ENCODE data around the gene HOXC4. TPM values are rescaled to one million over a fixed set of nuclear protein-coding genes. Genes with fewer than 3 reads are reported as not detected.
"Not testable (repeated sequence)": the region's sequence is repeated elsewhere in the genome, so short reads cannot be mapped to it uniquely, and the experiment has no call there.

Gene HOXC4
- polyA plus RNA-seq, 4 donors, result 0.54 to 8.2 (median 1.1) TPM; not detected in 1

GRCh38 chr12:54089465-54089864 lies 35.8 kb downstream of the HOXC4 start:
- H3K36me3 ChIP-seq (ENCODE audit: control insufficient read depth in 3 of 3, insufficient read depth in 2 of 3, low read depth in 1 of 3, low read length in 3 of 3); H3K4me1 ChIP-seq (ENCODE audit: control insufficient read depth in 3 of 3, insufficient read depth in 2 of 3, low read depth in 1 of 3, low read length in 2 of 3); FAIRE-seq; H3K27me3 ChIP-seq (ENCODE audit: control insufficient read depth in 3 of 3, insufficient read depth in 3 of 3, low read length in 3 of 3); H3K27ac ChIP-seq (ENCODE audit: low read depth in 1 of 3, low read length in 2 of 3); H3K4me3 ChIP-seq (ENCODE audit: low read depth in 1 of 3, low read length in 3 of 3); H3K9me3 ChIP-seq (ENCODE audit: control insufficient read depth in 2 of 2, insufficient read depth in 1 of 2, low read depth in 1 of 2, low read length in 1 of 2); DNase-seq: not testable (repeated sequence)
- 90 to 98% (median 93%) methylated on average over 6 of the region's 6 CpGs for WGBS, 3 donors

GRCh38 chr12:54090312-54090711 lies 36.7 kb downstream of the HOXC4 start:
- not testable (repeated sequence) for H3K9me3 ChIP-seq (ENCODE audit: control insufficient read depth in 2 of 2, insufficient read depth in 1 of 2, low read depth in 1 of 2, low read length in 1 of 2); DNase-seq; H3K4me1 ChIP-seq (ENCODE audit: control insufficient read depth in 3 of 3, insufficient read depth in 2 of 3, low read depth in 1 of 3, low read length in 2 of 3); H3K27ac ChIP-seq (ENCODE audit: low read depth in 1 of 3, low read length in 2 of 3); H3K36me3 ChIP-seq (ENCODE audit: control insufficient read depth in 3 of 3, insufficient read depth in 2 of 3, low read depth in 1 of 3, low read length in 3 of 3); FAIRE-seq; H3K27me3 ChIP-seq (ENCODE audit: control insufficient read depth in 3 of 3, insufficient read depth in 3 of 3, low read length in 3 of 3)
- H3K4me3 ChIP-seq (ENCODE audit: low read depth in 1 of 3, low read length in 3 of 3), result peak overlapping the region in 2 of 3 donors; percentile 15 to 19
- WGBS, 3 donors, result 1 to 4% (median 3%) methylated on average over 33 to 37 of the region's 37 CpGs

- H3K4me1 ChIP-seq (ENCODE audit: control insufficient read depth in 3 of 3, insufficient read depth in 2 of 3, low read depth in 1 of 3, low read length in 2 of 3); H3K27me3 ChIP-seq (ENCODE audit: control insufficient read depth in 3 of 3, insufficient read depth in 3 of 3, low read length in 3 of 3); H3K9me3 ChIP-seq (ENCODE audit: control insufficient read depth in 2 of 2, insufficient read depth in 1 of 2, low read depth in 1 of 2, low read length in 1 of 2); DNase-seq; H3K36me3 ChIP-seq (ENCODE audit: control insufficient read depth in 3 of 3, insufficient read depth in 2 of 3, low read depth in 1 of 3, low read length in 3 of 3); H3K4me3 ChIP-seq (ENCODE audit: low read depth in 1 of 3, low read length in 3 of 3); H3K27ac ChIP-seq (ENCODE audit: low read depth in 1 of 3, low read length in 2 of 3); FAIRE-seq: not testable (repeated sequence)
- 49 to 77% (median 65%) methylated on average over 2 of the region's 2 CpGs for WGBS, 3 donors
Measured at GRCh38 chr12:54092943-54093342, 39.3 kb downstream of the HOXC4 start.

GRCh38 chr12:54095928-54096327 lies 42.3 kb downstream of the HOXC4 start:
- not testable (repeated sequence) for DNase-seq; H3K4me1 ChIP-seq (ENCODE audit: control insufficient read depth in 3 of 3, insufficient read depth in 2 of 3, low read depth in 1 of 3, low read length in 2 of 3); H3K36me3 ChIP-seq (ENCODE audit: control insufficient read depth in 3 of 3, insufficient read depth in 2 of 3, low read depth in 1 of 3, low read length in 3 of 3); FAIRE-seq; H3K27me3 ChIP-seq (ENCODE audit: control insufficient read depth in 3 of 3, insufficient read depth in 3 of 3, low read length in 3 of 3); H3K27ac ChIP-seq (ENCODE audit: low read depth in 1 of 3, low read length in 2 of 3); H3K4me3 ChIP-seq (ENCODE audit: low read depth in 1 of 3, low read length in 3 of 3); H3K9me3 ChIP-seq (ENCODE audit: control insufficient read depth in 2 of 2, insufficient read depth in 1 of 2, low read depth in 1 of 2, low read length in 1 of 2)
- 66 to 73% (median 70%) methylated on average over 5 of the region's 5 CpGs for WGBS, 3 donors

GRCh38 chr12:54098644-54099043 lies 45.0 kb downstream of the HOXC4 start:
- FAIRE-seq; H3K27ac ChIP-seq (ENCODE audit: low read depth in 1 of 3, low read length in 2 of 3); H3K27me3 ChIP-seq (ENCODE audit: control insufficient read depth in 3 of 3, insufficient read depth in 3 of 3, low read length in 3 of 3); H3K4me3 ChIP-seq (ENCODE audit: low read depth in 1 of 3, low read length in 3 of 3); DNase-seq; H3K4me1 ChIP-seq (ENCODE audit: control insufficient read depth in 3 of 3, insufficient read depth in 2 of 3, low read depth in 1 of 3, low read length in 2 of 3); H3K9me3 ChIP-seq (ENCODE audit: control insufficient read depth in 2 of 2, insufficient read depth in 1 of 2, low read depth in 1 of 2, low read length in 1 of 2); H3K36me3 ChIP-seq (ENCODE audit: control insufficient read depth in 3 of 3, insufficient read depth in 2 of 3, low read depth in 1 of 3, low read length in 3 of 3): not testable (repeated sequence)
- 88 to 89% (median 88%) methylated on average over 2 of the region's 2 CpGs for WGBS, 3 donors

GRCh38 chr12:54100588-54100987 lies 47.0 kb downstream of the HOXC4 start:
- not testable (repeated sequence) for H3K27me3 ChIP-seq (ENCODE audit: control insufficient read depth in 3 of 3, insufficient read depth in 3 of 3, low read length in 3 of 3); H3K4me1 ChIP-seq (ENCODE audit: control insufficient read depth in 3 of 3, insufficient read depth in 2 of 3, low read depth in 1 of 3, low read length in 2 of 3); FAIRE-seq; H3K9me3 ChIP-seq (ENCODE audit: control insufficient read depth in 2 of 2, insufficient read depth in 1 of 2, low read depth in 1 of 2, low read length in 1 of 2); DNase-seq; H3K4me3 ChIP-seq (ENCODE audit: low read depth in 1 of 3, low read length in 3 of 3); H3K27ac ChIP-seq (ENCODE audit: low read depth in 1 of 3, low read length in 2 of 3); H3K36me3 ChIP-seq (ENCODE audit: control insufficient read depth in 3 of 3, insufficient read depth in 2 of 3, low read depth in 1 of 3, low read length in 3 of 3)
- WGBS, 3 donors, result 21 to 62% (median 46%) methylated on average over 6 of the region's 6 CpGs

- not testable (repeated sequence) for H3K4me3 ChIP-seq (ENCODE audit: low read depth in 1 of 3, low read length in 3 of 3); H3K4me1 ChIP-seq (ENCODE audit: control insufficient read depth in 3 of 3, insufficient read depth in 2 of 3, low read depth in 1 of 3, low read length in 2 of 3); H3K27ac ChIP-seq (ENCODE audit: low read depth in 1 of 3, low read length in 2 of 3); DNase-seq; H3K36me3 ChIP-seq (ENCODE audit: control insufficient read depth in 3 of 3, insufficient read depth in 2 of 3, low read depth in 1 of 3, low read length in 3 of 3); FAIRE-seq; H3K9me3 ChIP-seq (ENCODE audit: control insufficient read depth in 2 of 2, insufficient read depth in 1 of 2, low read depth in 1 of 2, low read length in 1 of 2)
- H3K27me3 ChIP-seq (ENCODE audit: control insufficient read depth in 3 of 3, insufficient read depth in 3 of 3, low read length in 3 of 3), result peaks cover 0 to 14% (median 3%) of the 10 kb centered on the region in 3 donors
- WGBS, 3 donors, result 60 to 91% (median 81%) methylated on average over 6 of the region's 6 CpGs
Measured at GRCh38 chr12:54102223-54102622, 48.6 kb downstream of the HOXC4 start.

- H3K36me3 ChIP-seq (ENCODE audit: control insufficient read depth in 3 of 3, insufficient read depth in 2 of 3, low read depth in 1 of 3, low read length in 3 of 3); FAIRE-seq; DNase-seq; H3K9me3 ChIP-seq (ENCODE audit: control insufficient read depth in 2 of 2, insufficient read depth in 1 of 2, low read depth in 1 of 2, low read length in 1 of 2); H3K4me1 ChIP-seq (ENCODE audit: control insufficient read depth in 3 of 3, insufficient read depth in 2 of 3, low read depth in 1 of 3, low read length in 2 of 3); H3K4me3 ChIP-seq (ENCODE audit: low read depth in 1 of 3, low read length in 3 of 3); H3K27ac ChIP-seq (ENCODE audit: low read depth in 1 of 3, low read length in 2 of 3): not testable (repeated sequence)
- H3K27me3 ChIP-seq (ENCODE audit: control insufficient read depth in 3 of 3, insufficient read depth in 3 of 3, low read length in 3 of 3), result peaks cover 2 to 22% (median 7%) of the 10 kb centered on the region in 3 donors
- WGBS, 3 donors, result 58 to 69% (median 67%) methylated on average over 1 of the region's 1 CpG
Measured at GRCh38 chr12:54103827-54104226, 50.2 kb downstream of the HOXC4 start.

Data from small intestine (tissue), 7 donors.